CD4-positive, CD25-positive, alpha-beta regulatory T cell (primary cell): ENCODE results near the gene HSBP1. TPM values are rescaled to one million over a fixed set of nuclear protein-coding genes. Genes with fewer than 3 reads are reported as not detected.

Experiments
- ATAC-seq, 2 donors: fragments of 150-1000 bp; cut with Tn5 transposase; one replicate each; pipeline ENCODE4 v1.10.0; 2021; ENCODE audit warnings: low read depth in 2 of 2, moderate number of reproducible peaks in 2 of 2, moderate library complexity in 1 of 2
- DNase-seq, 3 donors: peaks; one replicate each; pipeline versions ENCODE4 v3.0.0 to v3.0.0-alpha.2; 2012 to 2022; ENCODE audit warnings: mixed read lengths in 1 of 3
- H3K27ac ChIP-seq: one replicate; pipeline ENCODE4 v1.7.0; 2013; ENCODE audit warnings: mild to moderate bottlenecking, low read length; ENCODE audit not compliant: insufficient read depth, poor library complexity, severe bottlenecking
- H3K27me3 ChIP-seq: one replicate; pipeline ENCODE4 v1.7.0; 2013; ENCODE audit warnings: low read length; ENCODE audit not compliant: control insufficient read depth, insufficient read depth
- H3K36me3 ChIP-seq: one replicate; pipeline ENCODE4 v1.7.0; 2013; ENCODE audit warnings: mild to moderate bottlenecking, low read length, moderate library complexity; ENCODE audit not compliant: control insufficient read depth, insufficient read depth
- H3K4me1 ChIP-seq: 2 replicates; pipeline ENCODE4 v1.7.0; 2013; ENCODE audit warnings: mild to moderate bottlenecking, low read length; ENCODE audit not compliant: insufficient read depth, control insufficient read depth, poor library complexity, severe bottlenecking
- H3K4me3 ChIP-seq: one replicate; pipeline ENCODE4 v1.7.0; 2013; ENCODE audit warnings: low read depth, mild to moderate bottlenecking, low read length, moderate library complexity
- H3K9me3 ChIP-seq, 2 experiments: 1 replicate in 1 of 2; 2 replicates in 1 of 2; pipeline ENCODE4 v1.7.0; 2013; ENCODE audit warnings: low read length in 2 of 2, mild to moderate bottlenecking in 1 of 2, moderate library complexity in 1 of 2; ENCODE audit not compliant: control insufficient read depth in 2 of 2
- H3K27ac Mint-ChIP-seq, 3 donors: one replicate each; pipeline ENCODE4 v1.8.0; 2020 to 2022; ENCODE audit warnings: mild to moderate bottlenecking in 3 of 3, mixed read lengths in 3 of 3, moderate library complexity in 2 of 3
- H3K27me3 Mint-ChIP-seq: one replicate; pipeline ENCODE4 v1.8.0; 2022; ENCODE audit warnings: mild to moderate bottlenecking, mixed read lengths
- H3K36me3 Mint-ChIP-seq: one replicate; pipeline ENCODE4 v1.8.0; 2020; ENCODE audit warnings: mixed read lengths
- H3K4me1 Mint-ChIP-seq, 4 donors: one replicate each; pipeline ENCODE4 v1.8.0; 2020 to 2022; ENCODE audit warnings: mixed read lengths in 4 of 4, mild to moderate bottlenecking in 1 of 4
- H3K4me3 Mint-ChIP-seq, 4 donors: one replicate each; pipeline ENCODE4 v1.8.0; 2020 to 2022; ENCODE audit warnings: mild to moderate bottlenecking in 4 of 4, mixed read lengths in 4 of 4, moderate library complexity in 3 of 4
- H3K9me3 Mint-ChIP-seq, 7 donors: one replicate each; pipeline ENCODE4 v1.8.0; 2020 to 2022; ENCODE audit warnings: mixed read lengths in 7 of 7, mild to moderate bottlenecking in 3 of 7, moderate library complexity in 2 of 7
- polyA plus RNA-seq, 4 donors: library from polyadenylated mRNA; unstranded; fragments of 300-500 nt; fragmentation: Illumina TruSeq; gene quantifications; one replicate each; pipeline ENCODE4 v1.2.3, GENCODE V29; 2021
- total RNA-seq: library from RNA; stranded (reverse); gene quantifications from one replicate; pipeline ENCODE4 v1.2.3, GENCODE V29; 2022

The HSBP1 gene
- total and polyA plus RNA-seq, 5 donors from 2014 or later, result 25.1 to 53.0 (median 36.3) TPM

- H3K27me3 Mint-ChIP-seq, result peaks cover 5% of the 10 kb centered on the region
- Histone ChIP-seq H3K27ac (no peak overlapping the region), H3K4me3 (no peak overlapping the region), H3K36me3 (peaks cover 30% of the 10 kb centered on the region), H3K4me1 (peaks cover 7% of the 10 kb centered on the region), H3K9me3 (no peaks in the 10 kb centered on the region), H3K27me3 (no peaks in the 10 kb centered on the region)
- no peaks in the 10 kb centered on the region for H3K9me3 Mint-ChIP-seq
- H3K4me1 Mint-ChIP-seq, result peaks cover 0 to 20% (median 13%) of the 10 kb centered on the region in 4 donors
- no peak overlapping the region for H3K4me3 Mint-ChIP-seq
- DNase-seq, result no peak
- no peak for ATAC-seq
- peak overlapping the region in 1 of 3 donors; percentile 87 for H3K27ac Mint-ChIP-seq
- H3K36me3 Mint-ChIP-seq, result peaks cover 25% of the 10 kb centered on the region
Observed at GRCh38 chr16:83814659-83814985, 6.8 kb downstream of the HSBP1 start.

GRCh38 chr16:83817022-83817421 is 9.2 kb downstream of the HSBP1 start:
- DNase-seq (no peak), ATAC-seq (no peak)
- Histone ChIP-seq H3K36me3 (peaks cover 13% of the 10 kb centered on the region), H3K4me1 (no peaks in the 10 kb centered on the region), H3K9me3 (no peaks in the 10 kb centered on the region), H3K27ac (no peak overlapping the region), H3K4me3 (no peak overlapping the region), H3K27me3 (no peaks in the 10 kb centered on the region)
- Mint-ChIP-seq H3K27me3 (no peaks in the 10 kb centered on the region), H3K27ac (no peak overlapping the region), H3K9me3 (no peaks in the 10 kb centered on the region), H3K4me3 (no peak overlapping the region), H3K4me1 (no peaks in the 10 kb centered on the region), H3K36me3 (peaks cover 11% of the 10 kb centered on the region)

GRCh38 chr16:83818276-83818675 is 10.5 kb downstream of the HSBP1 start:
- Histone ChIP-seq H3K4me3 (no peak overlapping the region), H3K27ac (no peak overlapping the region), H3K27me3 (no peaks in the 10 kb centered on the region), H3K36me3 (peaks cover 2% of the 10 kb centered on the region), H3K9me3 (no peaks in the 10 kb centered on the region), H3K4me1 (no peaks in the 10 kb centered on the region)
- Mint-ChIP-seq H3K4me1 (no peaks in the 10 kb centered on the region), H3K9me3 (no peaks in the 10 kb centered on the region), H3K27ac (no peak overlapping the region), H3K27me3 (peaks cover 4% of the 10 kb centered on the region), H3K4me3 (no peak overlapping the region), H3K36me3 (no peaks in the 10 kb centered on the region)
- ATAC-seq (no peak), DNase-seq (no peak)

DNA sequence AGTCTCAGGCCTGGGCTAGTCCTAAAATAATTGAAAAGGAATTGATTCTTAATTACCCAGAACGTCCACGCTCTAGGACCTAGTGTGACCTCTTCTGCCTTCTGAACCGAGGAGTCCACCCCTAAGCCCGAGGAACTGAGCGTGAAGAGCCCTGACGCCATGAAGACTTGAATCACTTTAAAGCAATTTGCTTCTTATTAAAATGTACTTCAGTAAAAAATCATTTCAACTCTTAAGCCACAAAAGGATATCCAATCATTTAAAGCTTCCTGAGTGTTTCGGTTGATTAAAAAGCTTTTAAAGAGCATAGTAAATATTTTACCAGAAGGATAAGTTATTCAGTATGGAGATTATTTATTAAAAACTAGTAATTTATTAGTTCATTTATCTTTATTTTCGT is 11.6 kb downstream of the HSBP1 start:
- Histone ChIP-seq H3K27ac (no peak overlapping the region), H3K4me1 (no peaks in the 10 kb centered on the region), H3K27me3 (no peaks in the 10 kb centered on the region), H3K4me3 (no peak overlapping the region), H3K36me3 (no peaks in the 10 kb centered on the region), H3K9me3 (no peaks in the 10 kb centered on the region)
- no peaks in the 10 kb centered on the region for H3K4me1 Mint-ChIP-seq
- H3K36me3 Mint-ChIP-seq, result no peaks in the 10 kb centered on the region
- no peaks in the 10 kb centered on the region for H3K9me3 Mint-ChIP-seq
- H3K4me3 Mint-ChIP-seq, result no peak overlapping the region
- ATAC-seq, result no peak
- DNase-seq, result no peak
- H3K27me3 Mint-ChIP-seq, result peaks cover 4% of the 10 kb centered on the region
- no peak overlapping the region for H3K27ac Mint-ChIP-seq

GRCh38 chr16:83826146-83826913 is 18.6 kb downstream of the HSBP1 start:
- no peaks in the 10 kb centered on the region for H3K36me3 Mint-ChIP-seq
- peak; percentile 83 to 88 for ATAC-seq
- H3K4me1 Mint-ChIP-seq, result peaks cover 0 to 6% (median 2%) of the 10 kb centered on the region in 4 donors
- H3K27ac Mint-ChIP-seq, result peak overlapping the region in 1 of 3 donors; percentile 41
- Histone ChIP-seq H3K4me3 (no peak overlapping the region), H3K27ac (no peak overlapping the region), H3K9me3 (no peaks in the 10 kb centered on the region), H3K36me3 (no peaks in the 10 kb centered on the region), H3K27me3 (no peaks in the 10 kb centered on the region), H3K4me1 (no peaks in the 10 kb centered on the region)
- peak overlapping the region in 1 of 4 donors; percentile 39 for H3K4me3 Mint-ChIP-seq
- DNase-seq, result peak; percentile 54 to 69 (median 69)
- H3K9me3 Mint-ChIP-seq, result peaks cover 0 to 1% (median 0%) of the 10 kb centered on the region in 7 donors
- H3K27me3 Mint-ChIP-seq, result peaks cover 4% of the 10 kb centered on the region

DNA sequence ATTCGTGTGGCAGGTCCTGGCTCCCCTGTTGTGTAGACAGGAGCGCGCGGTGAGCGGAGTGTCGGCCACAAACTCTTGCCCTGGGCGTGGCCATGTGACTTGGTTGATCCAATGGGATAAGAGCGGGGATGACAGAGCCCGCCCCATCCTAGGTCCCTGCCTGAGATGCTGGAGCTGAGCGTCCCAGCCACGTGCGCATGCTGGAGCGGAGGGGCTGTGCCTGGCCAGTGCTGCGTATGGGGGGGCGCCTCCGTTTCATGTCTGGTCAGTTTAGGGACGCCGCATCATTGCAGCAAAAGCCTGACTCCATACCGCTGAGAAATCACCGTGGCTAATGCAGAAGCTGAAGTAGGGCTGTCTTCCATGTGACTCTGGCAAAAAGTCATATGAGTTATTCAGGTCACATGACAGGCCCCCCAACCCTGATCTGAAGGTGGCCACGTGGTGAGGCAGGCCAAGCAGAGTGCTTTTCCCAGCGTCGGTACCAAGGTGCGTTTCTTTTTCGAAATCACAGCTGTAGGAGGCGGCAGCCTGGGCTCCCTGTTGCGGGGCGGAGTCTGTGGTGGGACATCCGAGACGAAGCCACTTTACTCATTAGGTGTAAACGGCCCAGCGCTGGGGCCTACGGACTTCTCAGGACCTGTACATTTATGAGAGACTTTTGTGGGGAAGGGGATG is 22.5 kb downstream of the HSBP1 start:
- H3K27me3 Mint-ChIP-seq, result no peaks in the 10 kb centered on the region
- H3K27ac Mint-ChIP-seq, result no peak overlapping the region
- ATAC-seq, result no peak
- H3K36me3 ChIP-seq, result no peaks in the 10 kb centered on the region
- H3K9me3 Mint-ChIP-seq, result peaks cover 0 to 1% (median 0%) of the 10 kb centered on the region in 7 donors
- DNase-seq, result no peak
- no peaks in the 10 kb centered on the region for H3K27me3 ChIP-seq
- no peaks in the 10 kb centered on the region for H3K9me3 ChIP-seq
- no peaks in the 10 kb centered on the region for H3K36me3 Mint-ChIP-seq
- no peak overlapping the region for H3K4me3 ChIP-seq
- no peaks in the 10 kb centered on the region for H3K4me1 ChIP-seq
- no peak overlapping the region for H3K4me3 Mint-ChIP-seq
- H3K27ac ChIP-seq, result no peak overlapping the region
- H3K4me1 Mint-ChIP-seq, result peaks cover 0 to 9% (median 2%) of the 10 kb centered on the region in 4 donors

DNA sequence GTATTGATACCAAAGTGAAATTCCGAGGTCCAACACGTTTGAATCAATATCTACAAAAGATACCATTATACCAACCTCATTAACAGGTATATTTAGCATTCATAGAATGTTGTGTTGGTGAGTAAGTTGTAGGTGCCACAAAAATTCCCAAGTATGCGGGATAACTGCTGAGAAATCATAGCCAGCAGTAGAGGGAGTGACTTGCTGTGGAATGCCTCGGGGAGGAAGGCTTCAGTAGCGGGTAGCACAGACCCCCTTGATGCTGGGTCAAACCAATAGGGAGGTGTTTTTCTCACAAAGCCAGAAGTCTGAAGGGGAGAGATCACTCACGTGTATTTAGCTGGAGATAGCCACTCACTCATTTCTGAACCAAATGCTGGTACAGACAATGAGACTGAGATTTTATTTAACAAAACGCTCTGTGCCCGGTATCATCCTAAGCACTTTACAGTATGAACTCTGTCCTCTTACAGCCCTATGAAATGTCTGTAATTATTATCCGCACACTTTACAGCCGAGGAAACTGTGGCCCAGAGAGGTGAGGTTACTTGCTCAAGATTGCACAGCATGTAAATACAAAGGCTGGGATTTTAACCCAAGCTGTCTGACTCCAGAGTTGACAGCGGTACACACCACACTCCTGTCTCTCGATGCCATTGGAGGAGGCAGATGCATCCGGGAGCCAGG is 23.1 kb downstream of the HSBP1 start:
- H3K9me3 Mint-ChIP-seq, result peaks cover 0 to 1% (median 0%) of the 10 kb centered on the region in 7 donors
- H3K4me1 Mint-ChIP-seq, result peaks cover under 1 to 13% (median 3%) of the 10 kb centered on the region in 4 donors
- H3K4me3 Mint-ChIP-seq, result no peak overlapping the region
- H3K27me3 Mint-ChIP-seq, result no peaks in the 10 kb centered on the region
- Histone ChIP-seq H3K4me1 (no peaks in the 10 kb centered on the region), H3K27ac (no peak overlapping the region), H3K27me3 (no peaks in the 10 kb centered on the region), H3K36me3 (no peaks in the 10 kb centered on the region), H3K4me3 (no peak overlapping the region), H3K9me3 (no peaks in the 10 kb centered on the region)
- DNase-seq, result no peak
- no peaks in the 10 kb centered on the region for H3K36me3 Mint-ChIP-seq
- no peak for ATAC-seq
- no peak overlapping the region for H3K27ac Mint-ChIP-seq
